ENCODE measurements around the gene HGFAC. TPM values are rescaled to one million over a fixed set of nuclear protein-coding genes. Genes with fewer than 3 reads are reported as not detected.

The HGFAC gene
- total RNA-seq, 1 experiment from 2014 or later = 0.37 TPM

DNA sequence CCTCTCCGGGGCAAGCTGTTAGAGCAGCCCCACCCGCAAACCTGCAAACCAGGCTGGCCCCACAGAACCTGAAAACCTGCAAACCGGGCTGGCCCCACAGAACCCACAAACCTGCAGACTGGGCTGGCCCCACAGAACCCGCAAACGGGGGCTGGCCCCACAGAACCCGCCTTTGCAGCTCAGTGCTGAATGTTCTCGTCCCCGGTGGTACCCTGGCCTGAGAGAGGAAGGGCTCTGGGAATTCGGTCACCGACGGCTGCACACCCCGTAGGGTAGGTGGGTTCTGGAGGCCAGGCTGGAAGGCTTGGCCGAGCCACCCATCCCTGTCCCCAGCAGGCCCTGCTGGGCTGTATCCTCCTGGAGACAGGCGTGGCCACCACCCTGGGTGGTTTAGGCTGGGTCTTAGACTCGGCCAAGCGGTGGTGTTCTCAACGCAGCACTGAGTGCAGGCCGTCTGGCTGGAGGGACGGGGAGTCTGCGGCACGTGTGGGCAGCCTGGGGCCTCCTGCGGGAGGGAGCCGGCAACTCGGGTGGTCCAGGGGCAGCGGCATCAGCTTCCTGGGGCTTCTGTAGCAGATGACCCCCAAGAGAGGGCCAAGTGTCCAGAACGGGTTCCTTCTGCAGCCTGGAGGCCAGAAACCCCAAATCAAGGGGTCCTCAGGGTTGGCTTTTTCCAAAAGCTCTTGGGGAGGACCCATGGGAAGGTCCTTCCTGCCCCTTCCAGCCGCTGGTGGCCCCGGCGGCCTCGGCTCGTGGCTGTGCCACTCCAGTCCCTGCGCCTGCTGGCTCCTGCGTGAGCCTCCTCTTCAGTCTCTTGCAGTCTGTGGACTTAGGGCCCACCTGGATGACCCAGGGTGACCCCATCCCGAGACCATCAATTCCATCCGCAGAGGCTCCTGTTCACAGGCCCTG is 36.9 kb downstream of the HGFAC start:
- peaks cover 19 to 29% of the 10 kb centered on the region in 2 experiments for H3K4me1 Mint-ChIP-seq
- Histone ChIP-seq H3K4me1 (ENCODE audit: insufficient read depth, low read length) (peaks cover 4% of the 10 kb centered on the region; the same call in 1 of the 2 replicates), H3K27ac (ENCODE audit: insufficient read length, low read depth, low read length) (no peak overlapping the region), H4K91ac (ENCODE audit: insufficient read length, low read depth, low read length) (no peak overlapping the region), H3K9ac (ENCODE audit: extremely low read depth, insufficient read length, low read length) (no peak overlapping the region), H3K14ac (ENCODE audit: insufficient read depth, low read length) (no peak overlapping the region), H3K4me2 (ENCODE audit: insufficient read depth, insufficient read length, low read length) (no peak overlapping the region), H4K20me1 (ENCODE audit: control insufficient read depth, insufficient read depth, insufficient read length) (no peaks in the 10 kb centered on the region), H3T11ph (ENCODE audit: low read length) (no peak overlapping the region), H3K27me3 (ENCODE audit: insufficient read depth, low read length) (peaks cover 4% of the 10 kb centered on the region; the same call in 1 of the 2 replicates), H2AFZ (ENCODE audit: low read length) (no peak overlapping the region), H3K79me1 (ENCODE audit: insufficient read depth, low read depth, low read length, poor library complexity, severe bottlenecking) (no peaks in the 10 kb centered on the region), H3K56ac (ENCODE audit: insufficient read length, low read depth, low read length) (no peak overlapping the region), H3K23me2 (ENCODE audit: insufficient read length, low read depth, low read length, poor library complexity, severe bottlenecking) (peaks cover 4% of the 10 kb centered on the region), H3K9me3 (ENCODE audit: control insufficient read depth, low read depth, low read length) (no peaks in the 10 kb centered on the region), H2AK5ac (ENCODE audit: insufficient read length, low read length) (no peak overlapping the region), H2BK20ac (ENCODE audit: low read depth, low read length, poor library complexity, severe bottlenecking) (no peak overlapping the region), H4K8ac (replicated peaks; ENCODE audit: insufficient read length, low read depth, low read length) (no peak overlapping the region), H2BK12ac (ENCODE audit: insufficient read length, low read depth, low read length) (no peak overlapping the region), H3K18ac (ENCODE audit: insufficient read length, low read depth, low read length) (no peak overlapping the region), H2BK15ac (ENCODE audit: low read depth, low read length) (no peak overlapping the region), H3K23ac (ENCODE audit: insufficient read length, low read depth, low read length) (no peak overlapping the region), H4K5ac (ENCODE audit: insufficient read length, low read depth, low read length) (no peak overlapping the region), H3K4ac (ENCODE audit: low read depth, low read length) (no peak overlapping the region), H2BK120ac (ENCODE audit: low read depth, low read length, poor library complexity, severe bottlenecking) (no peak overlapping the region), H2BK5ac (ENCODE audit: insufficient read length, low read length) (no peak overlapping the region), H3K79me2 (ENCODE audit: insufficient read depth, low read length) (no peaks in the 10 kb centered on the region)
- H3K4me3 Mint-ChIP-seq = no peak overlapping the region
- peaks cover 90% of the 10 kb centered on the region for H3K27me3 Mint-ChIP-seq (ENCODE audit: low read depth)
- no peaks in the 10 kb centered on the region for H3K36me3 Mint-ChIP-seq (ENCODE audit: insufficient read depth in 1 of 3, low read depth in 3 of 3)
- no peak for DNase-seq
- WGBS (ENCODE audit: extremely low coverage, insufficient read length, low lambda C conversion rate) = no CpG with 5 or more reads among the region's 35 CpGs
- no peak overlapping the region for H3K27ac Mint-ChIP-seq
- TF ChIP-seq, protein P1, sequence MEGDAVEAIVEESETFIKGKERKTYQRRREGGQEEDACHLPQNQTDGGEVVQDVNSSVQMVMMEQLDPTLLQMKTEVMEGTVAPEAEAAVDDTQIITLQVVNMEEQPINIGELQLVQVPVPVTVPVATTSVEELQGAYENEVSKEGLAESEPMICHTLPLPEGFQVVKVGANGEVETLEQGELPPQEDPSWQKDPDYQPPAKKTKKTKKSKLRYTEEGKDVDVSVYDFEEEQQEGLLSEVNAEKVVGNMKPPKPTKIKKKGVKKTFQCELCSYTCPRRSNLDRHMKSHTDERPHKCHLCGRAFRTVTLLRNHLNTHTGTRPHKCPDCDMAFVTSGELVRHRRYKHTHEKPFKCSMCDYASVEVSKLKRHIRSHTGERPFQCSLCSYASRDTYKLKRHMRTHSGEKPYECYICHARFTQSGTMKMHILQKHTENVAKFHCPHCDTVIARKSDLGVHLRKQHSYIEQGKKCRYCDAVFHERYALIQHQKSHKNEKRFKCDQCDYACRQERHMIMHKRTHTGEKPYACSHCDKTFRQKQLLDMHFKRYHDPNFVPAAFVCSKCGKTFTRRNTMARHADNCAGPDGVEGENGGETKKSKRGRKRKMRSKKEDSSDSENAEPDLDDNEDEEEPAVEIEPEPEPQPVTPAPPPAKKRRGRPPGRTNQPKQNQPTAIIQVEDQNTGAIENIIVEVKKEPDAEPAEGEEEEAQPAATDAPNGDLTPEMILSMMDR (conservative IDR thresholded peaks at IDR 0.05) = no peak
- H3K9me3 Mint-ChIP-seq = no peaks in the 10 kb centered on the region

Measured in H9 (cell line).